Neural crest cell (in vitro differentiated cells): ENCODE data around the gene ACTN3. TPM values are rescaled to one million over a fixed set of nuclear protein-coding genes. Genes with fewer than 3 reads are reported as not detected.
A peak's percentile ranks its signal among the peaks of the same experiment; 100 is the strongest.

Experiments used
- DNase-seq: peaks from one replicate; pipeline ENCODE4 v3.0.0; 2021; ENCODE audit warnings: low read depth, mixed read lengths, low spot score
- H3K27ac Mint-ChIP-seq: one replicate; pipeline ENCODE4 v1.8.0; 2021; ENCODE audit warnings: mild to moderate bottlenecking, mixed read lengths; ENCODE audit not compliant: unreplicated experiment
- H3K27me3 Mint-ChIP-seq: 2 replicates; pipeline ENCODE4 v1.8.0; 2021; ENCODE audit warnings: low read depth, mild to moderate bottlenecking, mixed read lengths
- H3K36me3 Mint-ChIP-seq: 2 replicates; pipeline ENCODE4 v1.8.0; 2021; ENCODE audit warnings: low read depth, mild to moderate bottlenecking, mixed read lengths
- H3K4me1 Mint-ChIP-seq: 2 replicates; pipeline ENCODE4 v1.8.0; 2021; ENCODE audit warnings: mixed read lengths
- H3K4me3 Mint-ChIP-seq: one replicate; pipeline ENCODE4 v1.8.0; 2021; ENCODE audit warnings: mild to moderate bottlenecking, mixed read lengths
- H3K9me3 Mint-ChIP-seq: 2 replicates; pipeline ENCODE4 v1.8.0; 2021; ENCODE audit warnings: mixed read lengths
- total RNA-seq: library from RNA; stranded (reverse); gene quantifications from 2 replicates; pipeline ENCODE4 v1.2.1, GENCODE V29; 2021
- TF ChIP-seq, protein P1 (sequence below): fragments of 200-600 bp; sonication (generic); conservative IDR thresholded peaks from 2 replicates; pipeline ENCODE4 v1.5.0; 2021; ENCODE audit warnings: antibody characterized with exemption, mild to moderate bottlenecking

The ACTN3 gene
- total RNA-seq, 1 donor from 2014 or later: 0.35 TPM

DNA sequence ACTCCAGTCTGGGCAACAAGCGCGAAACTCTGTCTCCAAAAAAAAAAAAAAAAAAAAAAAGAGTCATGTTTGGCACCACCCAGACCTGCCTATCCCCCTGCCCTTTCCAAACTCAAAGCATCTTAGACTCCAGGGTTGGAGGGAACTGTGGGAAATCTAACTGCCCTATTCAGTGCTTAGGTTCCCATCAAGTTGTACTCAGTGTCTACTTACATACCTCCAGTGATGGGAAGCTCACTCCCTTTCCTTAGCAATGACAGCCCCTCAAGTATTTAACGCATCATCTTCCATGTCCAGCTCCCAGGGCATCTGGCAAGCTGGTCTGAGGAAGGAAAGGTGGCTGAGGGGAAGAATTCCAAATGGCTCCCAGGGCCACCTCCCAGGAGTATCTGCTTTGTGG, 3.0 kb downstream of the ACTN3 start:
- no peak for DNase-seq
- H3K9me3 Mint-ChIP-seq: no peaks in the 10 kb centered on the region
- H3K27ac Mint-ChIP-seq: no peak overlapping the region
- H3K36me3 Mint-ChIP-seq: no peaks in the 10 kb centered on the region
- H3K4me1 Mint-ChIP-seq: peaks cover 15% of the 10 kb centered on the region
- TF ChIP-seq, protein P1, sequence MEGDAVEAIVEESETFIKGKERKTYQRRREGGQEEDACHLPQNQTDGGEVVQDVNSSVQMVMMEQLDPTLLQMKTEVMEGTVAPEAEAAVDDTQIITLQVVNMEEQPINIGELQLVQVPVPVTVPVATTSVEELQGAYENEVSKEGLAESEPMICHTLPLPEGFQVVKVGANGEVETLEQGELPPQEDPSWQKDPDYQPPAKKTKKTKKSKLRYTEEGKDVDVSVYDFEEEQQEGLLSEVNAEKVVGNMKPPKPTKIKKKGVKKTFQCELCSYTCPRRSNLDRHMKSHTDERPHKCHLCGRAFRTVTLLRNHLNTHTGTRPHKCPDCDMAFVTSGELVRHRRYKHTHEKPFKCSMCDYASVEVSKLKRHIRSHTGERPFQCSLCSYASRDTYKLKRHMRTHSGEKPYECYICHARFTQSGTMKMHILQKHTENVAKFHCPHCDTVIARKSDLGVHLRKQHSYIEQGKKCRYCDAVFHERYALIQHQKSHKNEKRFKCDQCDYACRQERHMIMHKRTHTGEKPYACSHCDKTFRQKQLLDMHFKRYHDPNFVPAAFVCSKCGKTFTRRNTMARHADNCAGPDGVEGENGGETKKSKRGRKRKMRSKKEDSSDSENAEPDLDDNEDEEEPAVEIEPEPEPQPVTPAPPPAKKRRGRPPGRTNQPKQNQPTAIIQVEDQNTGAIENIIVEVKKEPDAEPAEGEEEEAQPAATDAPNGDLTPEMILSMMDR: no peak
- H3K4me3 Mint-ChIP-seq: peak overlapping the region; percentile 19
- H3K27me3 Mint-ChIP-seq: peaks cover 20% of the 10 kb centered on the region

- Mint-ChIP-seq H3K27ac (no peak overlapping the region), H3K4me1 (peaks cover 10% of the 10 kb centered on the region), H3K36me3 (no peaks in the 10 kb centered on the region), H3K9me3 (no peaks in the 10 kb centered on the region), H3K4me3 (no peak overlapping the region), H3K27me3 (peaks cover 20% of the 10 kb centered on the region)
- TF ChIP-seq, protein P1: no peak
- DNase-seq: no peak
Measured at GRCh38 chr11:66550887-66551286, 4.2 kb downstream of the ACTN3 start.

GRCh38 chr11:66554602-66555001, 7.9 kb downstream of the ACTN3 start:
- Mint-ChIP-seq H3K27me3 (no peaks in the 10 kb centered on the region), H3K36me3 (no peaks in the 10 kb centered on the region), H3K4me3 (no peak overlapping the region), H3K4me1 (no peaks in the 10 kb centered on the region), H3K27ac (no peak overlapping the region), H3K9me3 (no peaks in the 10 kb centered on the region)
- no peak for DNase-seq
- TF ChIP-seq, protein P1: no peak

DNA sequence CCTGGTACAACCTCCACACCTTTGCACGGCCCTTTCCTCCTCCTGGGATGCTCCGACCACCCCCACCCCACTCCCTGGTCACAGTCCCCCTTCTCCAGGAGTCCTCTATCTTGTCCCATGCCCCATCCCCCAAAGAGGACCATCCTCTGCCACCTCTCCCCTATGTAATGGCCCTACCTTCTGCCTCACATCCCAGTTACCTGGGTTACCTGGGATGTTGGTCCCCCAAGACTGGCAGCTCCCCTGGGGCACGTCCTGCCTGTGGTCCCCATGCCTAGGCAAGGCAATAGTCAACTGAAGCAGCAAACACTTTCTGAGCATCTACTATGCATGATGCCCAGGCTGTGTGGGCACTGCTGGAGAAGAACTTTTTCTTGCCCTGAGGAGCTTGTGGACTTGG, 8.7 kb downstream of the ACTN3 start:
- Mint-ChIP-seq H3K36me3 (no peaks in the 10 kb centered on the region), H3K4me3 (no peak overlapping the region), H3K27me3 (no peaks in the 10 kb centered on the region), H3K9me3 (no peaks in the 10 kb centered on the region), H3K4me1 (no peaks in the 10 kb centered on the region), H3K27ac (no peak overlapping the region)
- TF ChIP-seq, protein P1: no peak
- DNase-seq: no peak

GRCh38 chr11:66556086-66556485, 9.4 kb downstream of the ACTN3 start:
- H3K4me3 Mint-ChIP-seq: no peak overlapping the region
- H3K27me3 Mint-ChIP-seq: no peaks in the 10 kb centered on the region
- H3K36me3 Mint-ChIP-seq: no peaks in the 10 kb centered on the region
- no peak for DNase-seq
- no peak overlapping the region for H3K27ac Mint-ChIP-seq
- H3K9me3 Mint-ChIP-seq: no peaks in the 10 kb centered on the region
- TF ChIP-seq, protein P1: no peak
- H3K4me1 Mint-ChIP-seq: no peaks in the 10 kb centered on the region

- no peaks in the 10 kb centered on the region for H3K4me1 Mint-ChIP-seq
- no peaks in the 10 kb centered on the region for H3K36me3 Mint-ChIP-seq
Measured at GRCh38 chr11:66557733-66558326, 11.1 kb downstream of the ACTN3 start.

More at GRCh38 chr11:66557733-66558326, 11.1 kb downstream of the ACTN3 start:
- DNase-seq: no peak
- H3K27me3 Mint-ChIP-seq: no peaks in the 10 kb centered on the region
- no peak overlapping the region for H3K4me3 Mint-ChIP-seq
- TF ChIP-seq, protein P1: no peak
- H3K9me3 Mint-ChIP-seq: no peaks in the 10 kb centered on the region
- H3K27ac Mint-ChIP-seq: no peak overlapping the region
